Trophoblast cell (in vitro differentiated cells and primary cell): ENCODE results near the gene SLC27A4.

ENCODE experiments used
- DNase-seq, 2 donors: peaks; one replicate each; pipeline ENCODE4 v3.0.0-alpha.2; 2016
- H2AFZ ChIP-seq: 2 replicates; pipeline ENCODE4 v1.6.1; 2013; ENCODE audit warnings: low read length, moderate library complexity, mild to moderate bottlenecking; ENCODE audit not compliant: insufficient read depth, poor library complexity
- H2AK5ac ChIP-seq: 2 replicates; pipeline ENCODE4 v1.6.1; 2013; ENCODE audit warnings: mild to moderate bottlenecking, low read length
- H2BK120ac ChIP-seq: 2 replicates; pipeline ENCODE4 v1.6.1; 2013; ENCODE audit warnings: low read length, mild to moderate bottlenecking, moderate library complexity; ENCODE audit not compliant: insufficient read depth, poor library complexity
- H2BK12ac ChIP-seq: 2 replicates; pipeline ENCODE4 v1.6.1; 2013; ENCODE audit warnings: mild to moderate bottlenecking, low read length, moderate library complexity
- H2BK5ac ChIP-seq: 2 replicates; pipeline ENCODE4 v1.6.1; 2013; ENCODE audit warnings: low read length, low read depth, moderate library complexity, mild to moderate bottlenecking; ENCODE audit not compliant: poor library complexity
- H3K14ac ChIP-seq: 2 replicates; pipeline ENCODE4 v1.6.1; 2013; ENCODE audit warnings: mild to moderate bottlenecking, low read length
- H3K18ac ChIP-seq: 2 replicates; pipeline ENCODE4 v1.6.1; 2013; ENCODE audit warnings: mild to moderate bottlenecking, low read length
- H3K23ac ChIP-seq: 2 replicates; pipeline ENCODE4 v1.6.1; 2013; ENCODE audit warnings: low read length
- H3K27ac ChIP-seq: 2 replicates; pipeline ENCODE4 v1.5.1; 2013; ENCODE audit warnings: low read depth, mild to moderate bottlenecking, inconsistent platforms, low read length, moderate library complexity
- H3K27me3 ChIP-seq: 2 replicates; pipeline ENCODE4 v1.6.1; 2013; ENCODE audit warnings: inconsistent platforms, mild to moderate bottlenecking, low read length, moderate library complexity; ENCODE audit not compliant: insufficient read depth
- H3K36me3 ChIP-seq, 2 experiments: 1 replicate in 1 of 2; 2 replicates in 1 of 2; pipeline ENCODE4 v1.6.1; 2013; ENCODE audit warnings: low read length in 2 of 2, mild to moderate bottlenecking in 2 of 2, moderate library complexity in 1 of 2; ENCODE audit not compliant: insufficient read depth in 2 of 2, control insufficient read depth in 1 of 2
- H3K4ac ChIP-seq: 2 replicates; pipeline ENCODE4 v1.6.1; 2013; ENCODE audit warnings: low read depth, mild to moderate bottlenecking, low read length, moderate library complexity
- H3K4me1 ChIP-seq, 2 experiments: 1 replicate in 1 of 2; 2 replicates in 1 of 2; pipeline ENCODE4 v1.6.1; 2013; ENCODE audit warnings: low read length in 2 of 2, mild to moderate bottlenecking in 2 of 2, moderate library complexity in 1 of 2; ENCODE audit not compliant: insufficient read depth in 2 of 2, control insufficient read depth in 1 of 2
- H3K4me2 ChIP-seq: 2 replicates; pipeline ENCODE4 v1.6.1; 2013; ENCODE audit warnings: inconsistent platforms, mild to moderate bottlenecking, low read length, moderate library complexity
- H3K4me3 ChIP-seq: 2 replicates; pipeline ENCODE4 v1.5.1; 2013; ENCODE audit warnings: mild to moderate bottlenecking, low read depth, low read length, inconsistent platforms
- H3K79me1 ChIP-seq: one replicate; pipeline ENCODE4 v1.6.1; 2013; ENCODE audit warnings: low read length
- H3K79me2 ChIP-seq: 2 replicates; pipeline ENCODE4 v1.6.1; 2013; ENCODE audit warnings: low read length, mild to moderate bottlenecking; ENCODE audit not compliant: control insufficient read depth, insufficient read depth, poor library complexity
- H3K9ac ChIP-seq: 2 replicates; pipeline ENCODE4 v1.6.1; 2013; ENCODE audit warnings: mild to moderate bottlenecking, low read length
- H3K9me3 ChIP-seq: 2 replicates; pipeline ENCODE4 v1.6.1; 2013; ENCODE audit warnings: low read depth, mild to moderate bottlenecking, control low read depth, inconsistent platforms, low read length; ENCODE audit not compliant: insufficient read depth
- H4K12ac ChIP-seq: 2 replicates; pipeline ENCODE4 v1.6.1; 2013; ENCODE audit warnings: low read depth, mild to moderate bottlenecking, low read length, moderate library complexity
- H4K8ac ChIP-seq: 2 replicates; pipeline ENCODE4 v1.6.1; 2013; ENCODE audit warnings: low read depth, mild to moderate bottlenecking, low read length, moderate library complexity
- H4K91ac ChIP-seq: one replicate; pipeline ENCODE4 v1.6.1; 2013; ENCODE audit warnings: low read depth, mild to moderate bottlenecking, low read length, moderate library complexity
- WGBS: extraction: QIAGEN DNeasy Blood & Tissue Kit; methylation state at CpG from one replicate; pipeline ENCODE4 v1.1.7; 2013; ENCODE audit warnings: missing lambda C conversion rate; ENCODE audit not compliant: insufficient read length, insufficient coverage; ENCODE audit errors: extremely low coverage; 5-methylcytosine and 5-hydroxymethylcytosine counted together

SLC27A4 gene

GRCh38 chr9:128374221-128374675 is 33.9 kb downstream of the SLC27A4 start:
- Histone ChIP-seq H2BK5ac (no peak overlapping the region), H2BK12ac (no peak overlapping the region), H4K91ac (no peak overlapping the region), H4K8ac (no peak overlapping the region), H3K23ac (no peak overlapping the region), H3K4me3 (no peak overlapping the region), H3K4ac (no peak overlapping the region), H3K27me3 (no peaks in the 10 kb centered on the region), H3K9me3 (no peaks in the 10 kb centered on the region), H2AFZ (no peak overlapping the region), H2BK120ac (no peak overlapping the region), H4K12ac (no peak overlapping the region), H3K14ac (no peak overlapping the region), H3K4me2 (no peak overlapping the region), H3K79me1 (peaks cover 10% of the 10 kb centered on the region), H3K18ac (peak overlapping the region; percentile 40), H3K27ac (no peak overlapping the region), H2AK5ac (no peak overlapping the region), H3K79me2 (peaks cover 10% of the 10 kb centered on the region), H3K36me3 (peaks cover 18 to 19% of the 10 kb centered on the region in 2 experiments), H3K9ac (peak overlapping the region; percentile 33), H3K4me1 (peaks cover 5 to 10% of the 10 kb centered on the region in 2 experiments)
- no peak for DNase-seq
- WGBS, result no CpG with 5 or more reads among the region's 9 CpGs

GRCh38 chr9:128375865-128376264 is 35.5 kb downstream of the SLC27A4 start:
- Histone ChIP-seq H3K4me3 (no peak overlapping the region), H2BK120ac (no peak overlapping the region)
- no CpG with 5 or more reads among the region's 5 CpGs for whole genome bisulfite sequencing

GRCh38 chr9:128382261-128382660 is 41.9 kb downstream of the SLC27A4 start:
- no peak overlapping the region for H4K91ac ChIP-seq
- no peaks in the 10 kb centered on the region for H3K4me1 ChIP-seq
- no CpG with 5 or more reads among the region's 6 CpGs for WGBS
- H3K27ac ChIP-seq, result no peak overlapping the region
- H3K36me3 ChIP-seq, result peaks cover 39 to 53% of the 10 kb centered on the region in 2 experiments
- DNase-seq, result no peak
- no peak overlapping the region for H2BK5ac ChIP-seq
- H2AFZ ChIP-seq, result no peak overlapping the region
- H3K4me3 ChIP-seq, result no peak overlapping the region
- no peaks in the 10 kb centered on the region for H3K27me3 ChIP-seq
- H3K79me1 ChIP-seq, result no peaks in the 10 kb centered on the region
- H3K9me3 ChIP-seq, result peaks cover 4% of the 10 kb centered on the region
- no peak overlapping the region for H3K4ac ChIP-seq
- no peak overlapping the region for H2AK5ac ChIP-seq
- no peak overlapping the region for H3K18ac ChIP-seq
- H2BK120ac ChIP-seq, result no peak overlapping the region
- H3K4me2 ChIP-seq, result no peak overlapping the region
- H3K14ac ChIP-seq, result no peak overlapping the region
- no peak overlapping the region for H3K23ac ChIP-seq
- H4K8ac ChIP-seq, result no peak overlapping the region
- no peak overlapping the region for H2BK12ac ChIP-seq
- no peak overlapping the region for H3K9ac ChIP-seq
- H3K79me2 ChIP-seq, result no peaks in the 10 kb centered on the region
- no peak overlapping the region for H4K12ac ChIP-seq

More at GRCh38 chr9:128375865-128376264, 35.5 kb downstream of the SLC27A4 start:
- no peak overlapping the region for H4K8ac ChIP-seq
- H3K79me1 ChIP-seq, result peaks cover 5% of the 10 kb centered on the region
- no peak overlapping the region for H2AK5ac ChIP-seq
- no peak overlapping the region for H2BK12ac ChIP-seq
- no peak overlapping the region for H3K18ac ChIP-seq
- peaks cover 21 to 22% of the 10 kb centered on the region in 2 experiments for H3K36me3 ChIP-seq
- H3K9me3 ChIP-seq, result no peaks in the 10 kb centered on the region
- H3K4ac ChIP-seq, result no peak overlapping the region
- H3K79me2 ChIP-seq, result peaks cover 9% of the 10 kb centered on the region
- no peaks in the 10 kb centered on the region for H3K27me3 ChIP-seq
- no peak overlapping the region for H2AFZ ChIP-seq
- H3K14ac ChIP-seq, result no peak overlapping the region
- H3K9ac ChIP-seq, result no peak overlapping the region
- no peak overlapping the region for H4K91ac ChIP-seq
- DNase-seq, result no peak
- H4K12ac ChIP-seq, result no peak overlapping the region
- peaks cover 5 to 7% of the 10 kb centered on the region in 2 experiments for H3K4me1 ChIP-seq
- no peak overlapping the region for H3K23ac ChIP-seq
- H2BK5ac ChIP-seq, result no peak overlapping the region
- no peak overlapping the region for H3K4me2 ChIP-seq
- H3K27ac ChIP-seq, result no peak overlapping the region

GRCh38 chr9:128383007-128383753 is 42.9 kb downstream of the SLC27A4 start:
- Histone ChIP-seq H3K4me2 (no peak overlapping the region), H3K18ac (no peak overlapping the region), H3K79me1 (no peaks in the 10 kb centered on the region), H3K9me3 (peaks cover 4% of the 10 kb centered on the region), H3K27me3 (no peaks in the 10 kb centered on the region), H4K12ac (no peak overlapping the region), H2AK5ac (no peak overlapping the region), H2AFZ (no peak overlapping the region), H2BK120ac (no peak overlapping the region), H3K14ac (no peak overlapping the region), H4K91ac (no peak overlapping the region), H3K79me2 (no peaks in the 10 kb centered on the region), H3K4me3 (no peak overlapping the region), H2BK5ac (no peak overlapping the region), H4K8ac (no peak overlapping the region), H2BK12ac (no peak overlapping the region), H3K36me3 (peaks cover 40 to 56% of the 10 kb centered on the region in 2 experiments), H3K9ac (no peak overlapping the region), H3K4ac (no peak overlapping the region), H3K4me1 (no peaks in the 10 kb centered on the region), H3K27ac (no peak overlapping the region), H3K23ac (no peak overlapping the region)
- WGBS, result no CpG with 5 or more reads among the region's 9 CpGs
- no peak for DNase-seq
